H1 (cell line): ENCODE measurements around the gene TEX26. TPM values are rescaled to one million over a fixed set of nuclear protein-coding genes. Genes with fewer than 3 reads are reported as not detected.

Experiments
- BCL11A ChIP-seq, 2 experiments: IDR thresholded peaks; one replicate each; pipeline ENCODE4 v1.6.1; 2011; ENCODE audit warnings: low read depth in 2 of 2, low read length in 2 of 2, mild to moderate bottlenecking in 2 of 2
- FOSL1 ChIP-seq: IDR thresholded peaks from 2 replicates; pipeline ENCODE4 v1.6.1; 2011; ENCODE audit warnings: mild to moderate bottlenecking, low read depth, low read length, moderate library complexity; ENCODE audit not compliant: insufficient read depth
- SP4 ChIP-seq: IDR thresholded peaks from 2 replicates; pipeline ENCODE4 v1.6.1; 2012; ENCODE audit warnings: low read length, inconsistent platforms
- TEAD4 ChIP-seq: IDR thresholded peaks from 2 replicates; pipeline ENCODE4 v1.6.1; 2012; ENCODE audit warnings: low read depth, low read length, inconsistent platforms, mixed read lengths
- polyA plus RNA-seq, 7 experiments: library from polyadenylated mRNA; depleted of rRNA in 3 of 7; stranded (reverse) in 5 of 7; unstranded in 2 of 7; fragments of >200 nt in 5 of 7; fragments of 200-250 nt in 2 of 7; gene quantifications; 1 replicate in 5 of 7; 2 replicates in 1 of 7; 4 replicates in 1 of 7; pipeline versions ENCODE4 v1.2.1 to v1.2.3, GENCODE V29; 2011 to 2013; ENCODE audit warnings: missing spikeins in 2 of 7, mixed read lengths in 2 of 7
- total RNA-seq: library from RNA; stranded (reverse); fragmentation: NEBNext Ultra II Directional; extraction: Animal tissue kit (Norgen Biotek cat#: 25700); gene quantifications from 2 replicates; pipeline ENCODE4 v1.2.1, GENCODE V29; 2021

The TEX26 gene
- total and polyA plus RNA-seq, 2 of the 8 experiments (the other 6 are each of a cell fraction or from before 2014, with no cell fraction given) = not detected

DNA sequence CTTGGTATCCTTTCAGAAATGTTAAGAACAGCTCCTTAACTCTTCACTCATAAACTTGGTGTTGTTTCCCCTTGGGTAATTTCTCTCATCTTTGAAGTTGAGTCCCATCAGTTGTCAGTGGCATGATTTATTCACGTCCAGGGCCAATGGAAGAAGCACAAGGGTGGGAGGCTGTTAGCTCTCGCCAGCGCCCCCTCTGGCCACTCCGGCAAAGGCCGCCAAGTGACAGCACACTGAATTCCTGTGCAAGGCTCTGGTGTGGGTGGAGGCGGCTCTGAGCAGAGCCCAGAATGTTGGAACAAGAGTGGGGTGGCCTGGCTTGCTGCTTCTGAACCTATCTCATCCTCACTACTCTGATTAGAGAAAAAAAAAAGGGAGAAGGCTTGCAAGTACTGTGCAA lies 39.5 kb upstream of the TEX26 start (continued):
- TF ChIP-seq SP4 = no peak
- peak; percentile 62; the same call in 1 of the 2 replicates for TF ChIP-seq TEAD4
- TF ChIP-seq FOSL1 = no peak
- no peak for TF ChIP-seq BCL11A (IDR thresholded peaks at IDR 0.05; ENCODE audit: low read depth in 2 of 2, low read length in 2 of 2)
- TF ChIP-seq, all 59 proteins: peak for 3
